ENCODE data around the gene CELF4. TPM values are rescaled to one million over a fixed set of nuclear protein-coding genes. Genes with fewer than 3 reads are reported as not detected.

CELF4 gene
- polyA plus RNA-seq, 2 donors: 0.02 to 0.06 TPM

GRCh38 chr18:37590346-37590745, 24.7 kb upstream of the CELF4 start:
- WGBS, 2 donors: 94 to 96% methylated on average over 1 of the region's 1 CpG

GRCh38 chr18:37588289-37588688, 22.7 kb upstream of the CELF4 start:
- WGBS, 2 donors: 85 to 92% methylated on average over 2 of the region's 2 CpGs
- Histone ChIP-seq H3K36me3 (ENCODE audit: control insufficient read depth in 2 of 2, insufficient read depth in 2 of 2, low read length in 1 of 2) (no peaks in the 10 kb centered on the region), H3K9me3 (ENCODE audit: control insufficient read depth in 2 of 2, insufficient read depth in 1 of 2, low read depth in 1 of 2, low read length in 1 of 2) (peaks cover 2 to 4% of the 10 kb centered on the region in 2 donors), H3K27me3 (ENCODE audit: control insufficient read depth in 1 of 2, insufficient read depth in 2 of 2, low read length in 2 of 2) (no peaks in the 10 kb centered on the region), H3K27ac (ENCODE audit: low read depth in 2 of 2, low read length in 1 of 2) (no peak overlapping the region), H3K4me1 (ENCODE audit: control insufficient read depth in 2 of 2, insufficient read depth in 2 of 2, low read length in 1 of 2) (no peaks in the 10 kb centered on the region), H3K4me3 (ENCODE audit: low read depth in 1 of 2, low read length in 2 of 2) (no peak overlapping the region)

More at GRCh38 chr18:37590346-37590745, 24.7 kb upstream of the CELF4 start:
- no peak overlapping the region for H3K4me3 ChIP-seq (ENCODE audit: low read depth in 1 of 2, low read length in 2 of 2)
- no peaks in the 10 kb centered on the region for H3K36me3 ChIP-seq (ENCODE audit: control insufficient read depth in 2 of 2, insufficient read depth in 2 of 2, low read length in 1 of 2)
- H3K9me3 ChIP-seq (ENCODE audit: control insufficient read depth in 2 of 2, insufficient read depth in 1 of 2, low read depth in 1 of 2, low read length in 1 of 2): peaks cover 2 to 4% of the 10 kb centered on the region in 2 donors
- no peaks in the 10 kb centered on the region for H3K4me1 ChIP-seq (ENCODE audit: control insufficient read depth in 2 of 2, insufficient read depth in 2 of 2, low read length in 1 of 2)
- no peaks in the 10 kb centered on the region for H3K27me3 ChIP-seq (ENCODE audit: control insufficient read depth in 1 of 2, insufficient read depth in 2 of 2, low read length in 2 of 2)
- no peak overlapping the region for H3K27ac ChIP-seq (ENCODE audit: low read depth in 2 of 2, low read length in 1 of 2)

GRCh38 chr18:37586656-37587225, 21.1 kb upstream of the CELF4 start:
- H3K27ac ChIP-seq (ENCODE audit: low read depth in 2 of 2, low read length in 1 of 2): no peak overlapping the region
- no peaks in the 10 kb centered on the region for H3K4me1 ChIP-seq (ENCODE audit: control insufficient read depth in 2 of 2, insufficient read depth in 2 of 2, low read length in 1 of 2)
- 77 to 78% methylated on average over 8 of the region's 8 CpGs for WGBS, 2 donors
- no peaks in the 10 kb centered on the region for H3K36me3 ChIP-seq (ENCODE audit: control insufficient read depth in 2 of 2, insufficient read depth in 2 of 2, low read length in 1 of 2)
- H3K4me3 ChIP-seq (ENCODE audit: low read depth in 1 of 2, low read length in 2 of 2): no peak overlapping the region
- H3K9me3 ChIP-seq (ENCODE audit: control insufficient read depth in 2 of 2, insufficient read depth in 1 of 2, low read depth in 1 of 2, low read length in 1 of 2): peaks cover 2 to 4% of the 10 kb centered on the region in 2 donors
- no peaks in the 10 kb centered on the region for H3K27me3 ChIP-seq (ENCODE audit: control insufficient read depth in 1 of 2, insufficient read depth in 2 of 2, low read length in 2 of 2)

GRCh38 chr18:37584952-37585695, 19.5 kb upstream of the CELF4 start:
- 63 to 78% methylated on average over 7 of the region's 7 CpGs for WGBS, 2 donors
- Histone ChIP-seq H3K4me1 (ENCODE audit: control insufficient read depth in 2 of 2, insufficient read depth in 2 of 2, low read length in 1 of 2) (no peaks in the 10 kb centered on the region), H3K9me3 (ENCODE audit: control insufficient read depth in 2 of 2, insufficient read depth in 1 of 2, low read depth in 1 of 2, low read length in 1 of 2) (peaks cover 1 to 2% of the 10 kb centered on the region in 2 donors), H3K4me3 (ENCODE audit: low read depth in 1 of 2, low read length in 2 of 2) (no peak overlapping the region), H3K36me3 (ENCODE audit: control insufficient read depth in 2 of 2, insufficient read depth in 2 of 2, low read length in 1 of 2) (no peaks in the 10 kb centered on the region), H3K27me3 (ENCODE audit: control insufficient read depth in 1 of 2, insufficient read depth in 2 of 2, low read length in 2 of 2) (no peaks in the 10 kb centered on the region), H3K27ac (ENCODE audit: low read depth in 2 of 2, low read length in 1 of 2) (no peak overlapping the region)

GRCh38 chr18:37584217-37584616, 18.6 kb upstream of the CELF4 start:
- no peaks in the 10 kb centered on the region for H3K36me3 ChIP-seq (ENCODE audit: control insufficient read depth in 2 of 2, insufficient read depth in 2 of 2, low read length in 1 of 2)
- WGBS, 2 donors: 90 to 93% methylated on average over 3 of the region's 3 CpGs
- no peak overlapping the region for H3K4me3 ChIP-seq (ENCODE audit: low read depth in 1 of 2, low read length in 2 of 2)
- no peak overlapping the region for H3K27ac ChIP-seq (ENCODE audit: low read depth in 2 of 2, low read length in 1 of 2)
- peaks cover 0 to 2% of the 10 kb centered on the region in 2 donors for H3K9me3 ChIP-seq (ENCODE audit: control insufficient read depth in 2 of 2, insufficient read depth in 1 of 2, low read depth in 1 of 2, low read length in 1 of 2)
- peaks cover 0 to 1% of the 10 kb centered on the region in 2 donors for H3K4me1 ChIP-seq (ENCODE audit: control insufficient read depth in 2 of 2, insufficient read depth in 2 of 2, low read length in 1 of 2)
- H3K27me3 ChIP-seq (ENCODE audit: control insufficient read depth in 1 of 2, insufficient read depth in 2 of 2, low read length in 2 of 2): peaks cover 0 to 1% of the 10 kb centered on the region in 2 donors

- Histone ChIP-seq H3K27me3 (ENCODE audit: control insufficient read depth in 1 of 2, insufficient read depth in 2 of 2, low read length in 2 of 2) (peaks cover 0 to 3% of the 10 kb centered on the region in 2 donors), H3K36me3 (ENCODE audit: control insufficient read depth in 2 of 2, insufficient read depth in 2 of 2, low read length in 1 of 2) (no peaks in the 10 kb centered on the region), H3K27ac (ENCODE audit: low read depth in 2 of 2, low read length in 1 of 2) (no peak overlapping the region), H3K9me3 (ENCODE audit: control insufficient read depth in 2 of 2, insufficient read depth in 1 of 2, low read depth in 1 of 2, low read length in 1 of 2) (no peaks in the 10 kb centered on the region), H3K4me3 (ENCODE audit: low read depth in 1 of 2, low read length in 2 of 2) (no peak overlapping the region), H3K4me1 (ENCODE audit: control insufficient read depth in 2 of 2, insufficient read depth in 2 of 2, low read length in 1 of 2) (peaks cover 0 to 3% of the 10 kb centered on the region in 2 donors)
- 39 to 45% methylated on average over 2 of the region's 2 CpGs for WGBS, 2 donors
Observed at GRCh38 chr18:37582261-37582660, 16.7 kb upstream of the CELF4 start.

GRCh38 chr18:37578886-37579513, 13.4 kb upstream of the CELF4 start:
- Histone ChIP-seq H3K36me3 (ENCODE audit: control insufficient read depth in 2 of 2, insufficient read depth in 2 of 2, low read length in 1 of 2) (no peaks in the 10 kb centered on the region), H3K4me1 (ENCODE audit: control insufficient read depth in 2 of 2, insufficient read depth in 2 of 2, low read length in 1 of 2) (peaks cover 0 to 3% of the 10 kb centered on the region in 2 donors), H3K9me3 (ENCODE audit: control insufficient read depth in 2 of 2, insufficient read depth in 1 of 2, low read depth in 1 of 2, low read length in 1 of 2) (no peaks in the 10 kb centered on the region), H3K27me3 (ENCODE audit: control insufficient read depth in 1 of 2, insufficient read depth in 2 of 2, low read length in 2 of 2) (peaks cover 0 to 3% of the 10 kb centered on the region in 2 donors), H3K27ac (ENCODE audit: low read depth in 2 of 2, low read length in 1 of 2) (no peak overlapping the region), H3K4me3 (ENCODE audit: low read depth in 1 of 2, low read length in 2 of 2) (no peak overlapping the region)
- WGBS, 2 donors: 8 to 15% methylated on average over 14 of the region's 14 CpGs

GRCh38 chr18:37578182-37578678, 12.6 kb upstream of the CELF4 start:
- WGBS, 2 donors: 32 to 46% methylated on average over 6 of the region's 6 CpGs
- no peak overlapping the region for H3K4me3 ChIP-seq (ENCODE audit: low read depth in 1 of 2, low read length in 2 of 2)
- no peak overlapping the region for H3K27ac ChIP-seq (ENCODE audit: low read depth in 2 of 2, low read length in 1 of 2)
- H3K9me3 ChIP-seq (ENCODE audit: control insufficient read depth in 2 of 2, insufficient read depth in 1 of 2, low read depth in 1 of 2, low read length in 1 of 2): no peaks in the 10 kb centered on the region
- peaks cover 0 to 3% of the 10 kb centered on the region in 2 donors for H3K4me1 ChIP-seq (ENCODE audit: control insufficient read depth in 2 of 2, insufficient read depth in 2 of 2, low read length in 1 of 2)
- H3K27me3 ChIP-seq (ENCODE audit: control insufficient read depth in 1 of 2, insufficient read depth in 2 of 2, low read length in 2 of 2): peaks cover 0 to 3% of the 10 kb centered on the region in 2 donors
- H3K36me3 ChIP-seq (ENCODE audit: control insufficient read depth in 2 of 2, insufficient read depth in 2 of 2, low read length in 1 of 2): no peaks in the 10 kb centered on the region

GRCh38 chr18:37577051-37577611, 11.5 kb upstream of the CELF4 start:
- no peak overlapping the region for H3K4me3 ChIP-seq (ENCODE audit: low read depth in 1 of 2, low read length in 2 of 2)
- 54 to 60% methylated on average over 7 of the region's 7 CpGs for WGBS, 2 donors
- peaks cover 0 to 3% of the 10 kb centered on the region in 2 donors for H3K4me1 ChIP-seq (ENCODE audit: control insufficient read depth in 2 of 2, insufficient read depth in 2 of 2, low read length in 1 of 2)
- peaks cover 0 to 3% of the 10 kb centered on the region in 2 donors for H3K27me3 ChIP-seq (ENCODE audit: control insufficient read depth in 1 of 2, insufficient read depth in 2 of 2, low read length in 2 of 2)
- no peaks in the 10 kb centered on the region for H3K9me3 ChIP-seq (ENCODE audit: control insufficient read depth in 2 of 2, insufficient read depth in 1 of 2, low read depth in 1 of 2, low read length in 1 of 2)
- no peak overlapping the region for H3K27ac ChIP-seq (ENCODE audit: low read depth in 2 of 2, low read length in 1 of 2)
- H3K36me3 ChIP-seq (ENCODE audit: control insufficient read depth in 2 of 2, insufficient read depth in 2 of 2, low read length in 1 of 2): no peaks in the 10 kb centered on the region

Data from esophagus (tissue), 2 donors.